D721Med (cell line): ENCODE data around the gene GABPB1.
"Not testable (repeated sequence)": the region's sequence is repeated elsewhere in the genome, so short reads cannot be mapped to it uniquely, and the experiment has no call there.

Source experiments
- DNase-seq: peaks from one replicate; pipeline ENCODE4 v3.0.0; 2011; ENCODE audit warnings: low spot score; ENCODE audit not compliant: insufficient read length
- FAIRE-seq: peaks from 2 replicates; lab custom pipeline; 2011; peaks lifted over from hg19 to GRCh38; lab: Jason Lieb, UNC
- CTCF ChIP-seq: IDR thresholded peaks from 2 replicates; pipeline ENCODE4 v1.5.1; 2012; ENCODE audit warnings: mild to moderate bottlenecking, control low read depth; ENCODE audit not compliant: insufficient read depth; ENCODE audit errors: missing control alignments

The GABPB1 gene

GRCh38 chr15:50354838-50355618 lies at the start of gene GABPB1:
Gene GABPB1 (minus strand): TSS chr15:50355198. CDS start chr15:50309798, 45,400 bp downstream.
- TF ChIP-seq CTCF: no peak
- FAIRE-seq (no peak), DNase-seq (peak; percentile 60)

GRCh38 chr15:50391561-50391960 lies 36.6 kb upstream of the GABPB1 start:
- DNase-seq, FAIRE-seq: not testable (repeated sequence)

- TF ChIP-seq CTCF: no peak
- no peak for FAIRE-seq
- DNase-seq: no peak
These were observed 35.7 kb upstream of the GABPB1 start for GRCh38 chr15:50390554-50391264.

GRCh38 chr15:50382408-50382807 lies 27.4 kb upstream of the GABPB1 start:
- FAIRE-seq, DNase-seq: not testable (repeated sequence)

- DNase-seq (no peak), FAIRE-seq (no peak)
- TF ChIP-seq CTCF: no peak
These were observed 26.4 kb upstream of the GABPB1 start for GRCh38 chr15:50381438-50381837.

GRCh38 chr15:50380089-50380488 lies 25.1 kb upstream of the GABPB1 start:
- TF ChIP-seq CTCF: no peak
- FAIRE-seq (no peak), DNase-seq (no peak)

GRCh38 chr15:50379413-50379812 lies 24.4 kb upstream of the GABPB1 start:
- not testable (repeated sequence) for FAIRE-seq

GRCh38 chr15:50378776-50379175 lies 23.8 kb upstream of the GABPB1 start:
- TF ChIP-seq CTCF: no peak
- FAIRE-seq (no peak), DNase-seq (no peak)

More at GRCh38 chr15:50379413-50379812, 24.4 kb upstream of the GABPB1 start:
- not testable (repeated sequence) for DNase-seq
